ENCODE data around the gene ACTR3C. TPM values are rescaled to one million over a fixed set of nuclear protein-coding genes. Genes with fewer than 3 reads are reported as not detected.

Gene ACTR3C
- total RNA-seq, 1 experiment from 2014 or later: not detected

DNA sequence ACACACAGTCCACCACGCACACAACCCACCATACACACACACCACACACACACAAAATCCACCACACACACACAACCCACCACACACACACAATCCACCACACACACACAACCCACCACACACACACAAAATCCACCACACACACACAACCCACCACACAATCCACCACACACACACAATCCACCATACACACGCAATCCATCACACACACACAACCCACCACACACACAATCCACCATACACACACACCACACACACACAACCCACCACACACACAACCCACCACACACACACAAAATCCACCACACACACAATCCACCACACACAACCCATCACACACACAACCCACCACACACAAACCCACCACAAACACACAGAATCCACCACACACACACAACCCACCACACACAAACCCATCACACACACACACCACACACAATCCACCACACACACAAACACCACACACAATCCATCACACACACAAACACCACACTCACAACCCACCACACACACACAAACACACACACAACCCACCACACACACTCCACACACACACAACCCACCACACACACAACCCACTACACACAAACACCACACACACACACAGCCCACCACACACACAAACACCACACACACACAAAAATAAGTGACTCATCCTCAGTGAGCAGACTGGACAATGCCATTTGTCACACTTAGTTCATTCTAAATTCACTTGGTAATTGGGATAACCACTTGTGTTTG is 36.4 kb upstream of the ACTR3C start:
- DNase-seq (ENCODE audit: low read depth): no peak

DNA sequence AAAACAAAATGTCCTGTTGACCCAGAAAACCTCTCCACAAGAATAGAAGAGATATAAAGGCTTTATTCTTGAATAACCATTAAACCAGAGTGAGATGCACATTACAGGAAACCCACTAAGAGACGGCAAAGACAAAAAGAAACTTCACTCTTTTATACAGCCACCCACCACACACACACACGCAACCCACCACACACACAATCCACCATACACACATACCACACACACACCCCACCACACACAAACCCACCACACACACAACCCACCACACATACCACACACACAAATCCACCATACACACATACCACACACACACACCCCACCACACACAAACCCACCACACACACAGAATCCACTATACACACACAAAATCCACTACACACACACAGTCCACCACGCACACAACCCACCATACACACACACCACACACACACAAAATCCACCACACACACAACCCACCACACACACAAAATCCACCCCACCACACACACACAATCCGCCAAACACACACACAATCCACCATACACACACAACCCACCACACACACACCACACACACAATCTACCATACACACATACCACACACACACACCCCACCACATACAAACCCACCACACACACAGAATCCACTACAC is 35.8 kb upstream of the ACTR3C start:
- no peak for DNase-seq (ENCODE audit: low read depth)

DNA sequence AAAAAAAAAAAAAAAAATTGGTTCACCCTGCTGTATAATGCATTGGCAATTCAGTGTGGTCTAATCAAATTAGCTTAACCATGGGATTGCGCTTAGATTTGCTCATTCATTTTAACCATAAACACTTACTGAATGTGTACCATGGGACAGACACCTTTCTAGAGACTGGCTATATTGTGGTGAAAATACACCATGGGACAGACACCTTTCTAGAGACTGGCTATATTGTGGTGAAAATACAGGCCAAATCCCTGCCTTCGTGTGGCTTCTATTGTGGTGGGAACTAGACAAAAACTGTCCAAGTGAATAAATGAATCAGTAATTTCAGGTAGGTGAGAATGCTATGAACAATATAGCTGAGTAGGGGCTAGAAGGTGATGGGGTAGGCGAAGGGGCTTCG is 35.1 kb upstream of the ACTR3C start:
- no peak for DNase-seq (ENCODE audit: low read depth)

DNA sequence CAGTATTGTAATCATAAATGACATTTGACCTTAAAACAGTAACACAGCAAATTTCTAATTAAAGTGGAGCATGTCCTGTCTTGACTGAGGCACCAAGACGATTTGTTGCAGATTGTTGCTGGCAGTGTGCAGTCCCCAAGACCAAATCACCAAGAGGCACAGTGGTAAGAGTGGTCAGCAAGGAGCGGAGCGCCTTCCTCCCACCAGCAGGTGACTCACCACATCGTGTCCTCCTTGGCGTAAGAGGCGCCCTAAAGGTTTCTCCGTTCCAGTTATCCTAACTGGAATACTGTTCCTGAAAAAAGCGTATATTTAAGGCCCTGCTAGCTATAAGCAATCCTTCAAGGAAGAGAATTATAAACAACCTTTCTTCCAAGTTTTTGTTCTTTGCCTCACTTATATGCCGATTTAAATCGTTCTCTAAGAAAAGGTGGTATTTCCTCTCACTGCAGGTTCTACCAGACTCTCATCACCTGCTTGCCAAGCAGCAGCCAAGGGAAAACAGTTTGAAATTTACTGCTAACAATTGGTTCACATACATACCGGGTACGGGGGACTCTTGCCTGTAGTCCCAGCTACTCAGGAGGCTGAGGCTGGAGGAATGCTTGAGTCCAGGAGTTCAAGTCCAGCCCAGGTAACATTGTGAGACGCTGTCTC is 34.6 kb upstream of the ACTR3C start:
- DNase-seq (ENCODE audit: low read depth): peak; percentile 59

DNA sequence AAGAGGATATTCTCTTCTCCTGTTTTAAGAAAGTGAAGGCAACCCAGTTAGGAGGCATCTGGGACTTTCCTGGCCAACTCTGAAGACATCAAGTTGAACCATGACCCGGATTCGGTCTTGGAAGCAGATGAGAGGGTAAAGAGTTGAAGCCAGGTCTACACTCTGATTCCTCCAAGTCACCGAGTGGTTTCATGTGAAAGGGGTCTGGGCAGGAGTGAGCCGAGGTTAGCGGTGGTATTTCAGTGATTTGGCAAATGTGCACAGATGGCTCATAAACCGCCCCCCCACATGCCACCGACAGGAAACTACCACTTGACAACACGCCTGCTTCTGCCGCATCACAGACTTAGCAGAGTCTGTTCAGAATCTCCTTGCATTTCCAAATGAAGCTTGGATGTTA is 33.9 kb upstream of the ACTR3C start:
- DNase-seq (ENCODE audit: low read depth): no peak

DNA sequence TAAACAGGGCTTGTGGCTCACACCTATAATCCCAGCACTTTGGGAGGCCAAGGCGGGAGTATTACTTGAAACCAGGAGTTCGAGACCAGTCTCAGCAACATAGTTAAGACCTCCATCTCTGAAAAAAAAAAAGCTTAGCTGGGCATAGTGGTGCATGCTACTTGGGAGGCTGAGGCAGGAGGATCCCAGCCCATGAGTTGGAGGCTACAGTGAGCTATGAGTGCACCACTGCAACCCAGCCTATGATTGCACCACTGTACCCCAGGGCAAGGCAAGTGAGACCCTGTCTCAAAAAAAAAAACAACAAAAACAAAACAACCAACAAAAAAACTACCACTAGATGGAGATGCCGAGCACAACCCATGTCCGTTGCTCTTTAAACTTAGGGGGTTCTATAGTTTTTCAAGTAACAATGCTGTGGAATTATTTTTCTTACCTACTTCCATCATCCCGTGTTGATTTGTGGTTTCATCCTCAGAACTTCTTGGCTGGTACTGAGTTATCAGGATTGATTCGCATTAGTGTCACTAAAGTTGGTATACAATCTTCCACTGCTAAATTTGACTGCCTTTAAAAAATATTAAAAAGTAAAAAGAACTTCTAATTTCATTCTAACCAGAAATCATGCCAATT is 33.0 kb upstream of the ACTR3C start:
- no peak for DNase-seq (ENCODE audit: low read depth)

DNA sequence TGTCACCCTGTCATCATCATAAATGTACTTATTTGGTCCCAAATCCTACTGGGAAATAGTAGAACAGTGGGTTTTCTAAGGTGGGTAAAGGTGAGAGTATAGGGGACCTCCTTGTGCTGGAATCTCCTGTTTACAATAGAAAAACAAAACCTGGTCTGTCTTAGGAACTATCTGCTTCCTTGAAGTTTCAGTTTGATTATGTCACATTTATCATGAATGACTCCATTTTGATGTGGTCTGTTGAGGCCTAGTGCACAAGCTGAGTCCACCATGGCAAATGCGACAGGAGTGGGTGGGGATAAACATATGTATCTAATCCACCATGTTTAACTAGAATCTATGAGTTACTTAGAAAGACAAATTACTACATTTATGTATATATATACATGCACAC is 32.3 kb upstream of the ACTR3C start:
- no peak for DNase-seq (ENCODE audit: low read depth)

DNA sequence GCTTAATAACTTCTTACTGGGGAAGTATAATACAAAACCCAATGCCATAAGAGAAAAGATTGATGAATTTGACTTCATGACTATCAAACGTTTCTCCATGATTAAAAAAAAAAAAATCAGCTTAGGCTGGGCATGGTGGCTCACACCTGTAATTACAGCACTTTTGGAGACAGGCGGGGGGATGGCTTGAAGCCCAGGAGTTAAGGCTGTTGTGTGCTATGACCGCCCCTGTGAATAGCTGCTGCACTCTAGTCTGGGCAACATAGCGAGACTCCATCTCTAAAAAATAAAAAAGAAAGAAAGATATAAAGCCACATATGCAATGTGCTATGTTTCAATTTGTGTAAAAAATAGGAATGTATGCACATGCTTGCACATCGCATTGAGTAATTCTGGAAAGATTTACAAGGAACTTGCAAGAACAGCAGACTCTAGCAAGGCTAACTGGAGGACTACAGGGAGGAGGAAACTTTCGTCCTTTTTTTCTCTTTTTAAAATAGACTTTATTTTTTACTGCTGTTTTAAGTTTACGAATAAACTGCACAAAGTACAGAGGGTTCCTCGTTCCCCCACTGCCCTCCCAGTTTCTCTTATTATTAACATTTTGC is 28.3 kb upstream of the ACTR3C start:
- DNase-seq (ENCODE audit: low read depth): no peak

DNA sequence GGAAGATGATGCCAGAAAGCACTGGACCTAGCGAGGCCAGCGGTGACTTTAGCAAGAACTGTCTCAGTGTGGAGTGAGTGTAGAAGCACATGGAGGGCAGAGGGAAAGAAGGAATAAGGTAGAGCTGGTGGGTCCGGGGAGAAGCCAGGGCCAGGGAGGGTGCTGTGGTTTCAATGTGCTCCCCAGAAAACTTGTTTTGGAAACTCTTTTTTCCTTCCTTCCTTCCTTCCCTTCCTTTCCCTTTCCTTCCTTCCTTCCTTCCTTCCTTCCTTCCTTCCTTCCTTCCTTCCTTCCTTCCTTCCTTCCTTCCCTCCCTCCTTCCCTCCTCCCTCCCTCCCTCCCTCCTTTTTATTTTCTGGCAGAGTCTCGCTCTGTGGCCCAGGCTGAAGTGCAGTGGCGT is 23.6 kb upstream of the ACTR3C start:
- DNase-seq (ENCODE audit: low read depth): no peak

DNA sequence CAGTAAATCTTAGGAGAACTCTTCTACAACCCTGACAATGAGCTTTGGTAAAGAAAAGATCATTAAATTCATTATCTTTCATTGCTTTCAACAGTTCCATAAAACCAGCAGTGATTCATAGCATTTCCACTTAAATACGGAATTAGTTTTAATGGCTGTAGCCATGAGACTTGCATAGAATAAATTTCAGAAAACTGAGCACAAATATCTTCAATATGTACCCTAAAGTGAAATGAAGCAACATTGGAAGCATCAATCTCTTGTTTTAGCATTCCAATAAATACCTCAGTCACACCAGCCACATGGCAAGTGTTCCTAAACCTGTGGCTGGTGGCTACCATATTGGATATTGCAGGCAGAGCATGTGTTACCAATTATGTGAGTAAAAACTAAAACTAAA is 21.7 kb upstream of the ACTR3C start:
- no peak for DNase-seq (ENCODE audit: low read depth)

DNA sequence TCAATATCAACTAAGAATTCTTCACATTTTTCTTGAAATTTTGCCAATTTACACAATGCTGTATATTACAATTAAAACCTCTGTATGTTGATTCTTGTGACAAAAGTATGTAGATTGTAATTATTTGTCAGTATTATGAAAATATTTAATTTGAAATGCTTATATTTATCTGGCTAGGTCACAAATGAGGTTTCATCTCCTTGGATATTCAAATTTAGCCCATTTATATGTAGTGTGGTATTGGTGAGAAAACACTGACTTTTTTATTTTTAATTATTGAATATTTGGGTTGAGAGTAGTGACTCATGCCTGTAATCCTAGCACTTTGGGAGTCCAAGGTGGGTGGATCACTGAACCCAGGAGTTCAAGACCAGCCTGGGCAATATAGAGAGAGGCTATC is 21.0 kb upstream of the ACTR3C start:
- DNase-seq (ENCODE audit: low read depth): no peak

DNA sequence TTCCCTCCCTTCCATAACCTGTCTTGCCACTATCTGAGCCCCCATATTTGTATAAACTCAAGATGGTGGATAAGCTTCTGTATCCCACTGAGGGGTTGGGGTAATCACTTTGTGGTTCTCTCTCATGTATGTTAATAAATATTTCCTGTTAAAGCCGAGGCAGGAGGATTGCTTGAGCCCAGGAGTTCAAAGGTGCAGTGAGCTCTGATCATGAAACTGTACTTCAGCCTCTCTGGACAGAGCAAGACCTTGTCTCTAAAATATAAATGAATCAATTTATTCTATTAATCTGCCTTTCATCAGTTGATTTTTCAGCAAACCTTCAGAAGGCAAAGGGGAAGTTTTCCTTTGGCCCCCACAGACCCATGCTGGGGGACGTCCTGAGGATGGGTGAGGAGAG is 19.9 kb upstream of the ACTR3C start:
- DNase-seq (ENCODE audit: low read depth): no peak

DNA sequence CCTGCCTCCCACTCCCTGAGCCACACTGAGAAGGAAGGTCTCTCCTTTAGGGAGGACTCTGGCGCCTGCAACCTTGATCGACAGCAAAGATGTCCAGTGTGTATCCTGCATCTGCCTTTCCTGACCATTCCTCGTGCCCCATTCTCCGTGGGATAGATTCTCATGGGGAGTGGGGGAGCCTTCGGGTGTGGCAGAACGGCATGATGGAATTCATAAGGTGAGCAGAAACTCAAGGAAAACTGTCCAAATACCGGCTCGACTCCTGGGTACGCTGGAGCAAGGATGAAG is 18.7 kb upstream of the ACTR3C start:
- no peak for DNase-seq (ENCODE audit: low read depth)

DNA sequence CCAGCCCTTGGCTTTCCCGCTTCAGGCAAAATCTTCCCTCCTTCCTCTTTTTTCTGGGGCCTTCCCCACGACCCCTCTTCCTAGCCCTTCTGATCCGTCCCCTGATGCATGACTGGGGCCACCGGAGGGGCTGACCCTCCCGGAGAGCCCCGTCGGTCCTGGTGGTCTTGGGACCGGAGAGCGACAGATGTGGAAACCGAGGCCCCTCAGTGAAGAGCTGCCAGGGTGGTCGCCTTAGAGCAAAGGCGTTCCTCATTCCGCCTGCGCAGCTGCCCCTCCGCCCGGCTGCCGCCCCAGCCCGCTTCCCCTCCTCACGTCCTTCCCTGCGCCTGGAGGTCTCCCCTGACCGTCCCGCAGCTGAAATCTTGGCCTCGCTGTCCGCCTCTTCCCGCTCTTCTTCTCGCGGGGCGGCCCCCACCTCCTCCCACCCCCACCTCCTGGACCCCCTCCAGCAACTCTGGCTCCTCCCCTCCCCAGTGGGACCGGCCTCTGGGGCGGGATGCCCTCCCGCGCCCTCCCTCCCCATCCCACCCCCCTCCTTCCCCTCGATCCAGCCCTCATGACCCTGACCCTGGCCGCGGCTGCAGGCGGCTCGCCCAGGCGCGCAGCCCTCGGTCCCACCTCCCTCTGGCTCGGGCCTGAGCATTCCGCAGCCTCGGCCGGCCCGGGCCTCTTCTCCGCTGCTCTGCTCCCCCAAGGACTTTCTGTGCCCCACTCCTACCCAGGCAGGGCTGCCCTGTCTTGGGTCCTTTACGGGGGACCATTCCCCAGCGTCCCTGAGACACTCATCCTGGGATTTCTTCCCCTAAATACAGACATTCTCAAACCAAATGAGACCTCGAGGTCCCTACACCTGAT is 18.1 kb upstream of the ACTR3C start, which contains the start of gene RARRES2:
Gene RARRES2, minus strand, starts transcription at position 367 of the 858 bp plus-strand sequence. CDS start 1,020 bp downstream, outside the sequence.
- no peak for DNase-seq (ENCODE audit: low read depth)

DNA sequence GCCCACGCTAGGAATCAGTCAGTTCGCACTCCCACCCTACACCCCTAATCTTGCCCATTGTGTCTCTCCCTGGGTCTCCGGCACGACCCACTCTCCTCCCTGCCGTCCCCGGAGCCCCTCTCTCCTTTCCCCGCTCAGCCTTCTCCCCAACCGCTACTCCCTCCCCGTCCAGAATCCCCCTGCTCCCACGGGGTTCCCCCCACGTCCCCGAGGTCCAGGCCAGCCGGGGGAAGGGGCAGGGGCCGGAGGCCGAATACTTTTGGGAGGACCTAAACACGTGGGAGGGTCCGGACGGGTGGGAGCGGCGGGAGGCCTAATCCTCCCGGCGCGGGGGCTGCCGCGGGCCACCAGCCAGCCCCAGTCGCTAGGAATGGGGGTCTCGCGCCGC is 17.5 kb upstream of the ACTR3C start:
- no peak for DNase-seq (ENCODE audit: low read depth)

DNA sequence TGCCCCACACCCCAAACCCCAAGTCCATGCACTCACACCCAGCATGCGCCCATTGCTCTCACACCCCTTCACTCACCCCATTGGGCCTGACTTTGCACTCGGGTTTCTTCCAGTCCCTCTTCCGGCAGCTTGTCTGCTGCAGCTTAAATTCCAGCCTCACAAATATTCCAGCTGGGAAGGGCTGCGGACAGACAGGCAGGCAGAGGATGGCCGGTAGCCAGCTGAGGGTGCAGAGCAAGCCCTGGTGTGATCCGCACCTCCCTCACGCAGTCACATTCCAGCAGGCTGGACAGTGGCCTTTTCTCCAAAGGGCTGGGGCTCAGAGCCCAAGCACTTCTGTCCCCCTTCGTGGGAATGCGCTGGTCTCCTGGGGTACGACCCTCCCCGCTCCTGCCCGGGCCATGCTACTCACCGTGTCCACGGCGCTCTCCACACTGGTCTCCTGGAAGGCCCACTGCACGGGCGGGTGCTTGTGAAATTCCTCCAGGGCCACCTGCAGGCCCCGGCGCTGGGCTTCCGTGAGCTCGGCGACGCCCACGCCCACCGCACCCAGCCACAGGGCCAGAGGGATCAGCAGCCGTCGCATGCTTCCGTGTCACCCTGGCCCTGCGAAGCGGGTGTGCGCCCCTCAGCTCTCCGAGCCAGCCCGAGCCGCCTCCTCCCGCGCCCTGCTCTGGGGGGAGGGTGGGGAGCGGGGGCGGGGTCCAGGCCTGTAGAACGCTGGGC is 16.8 kb upstream of the ACTR3C start:
- no peak for DNase-seq (ENCODE audit: low read depth)

DNA sequence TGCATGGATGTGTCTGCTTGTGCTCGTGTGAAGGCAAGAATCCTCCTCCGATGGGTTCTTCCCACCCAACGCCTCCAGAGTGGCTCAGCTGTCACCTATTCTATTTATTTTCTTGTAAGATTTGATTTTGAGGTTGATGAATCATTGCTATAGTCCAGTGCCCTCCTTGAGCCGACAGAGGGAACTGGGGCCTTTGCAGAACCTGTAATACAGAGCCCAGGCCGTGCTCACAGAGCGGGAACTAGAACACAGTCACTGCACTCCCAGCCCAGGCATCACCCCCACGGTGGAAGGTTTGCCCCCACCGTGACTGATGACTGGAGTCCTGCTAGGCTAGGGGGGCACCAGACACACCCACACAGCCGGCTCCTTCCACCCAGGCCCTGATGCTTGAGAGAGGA is 16.1 kb upstream of the ACTR3C start:
- no peak for DNase-seq (ENCODE audit: low read depth)

DNA sequence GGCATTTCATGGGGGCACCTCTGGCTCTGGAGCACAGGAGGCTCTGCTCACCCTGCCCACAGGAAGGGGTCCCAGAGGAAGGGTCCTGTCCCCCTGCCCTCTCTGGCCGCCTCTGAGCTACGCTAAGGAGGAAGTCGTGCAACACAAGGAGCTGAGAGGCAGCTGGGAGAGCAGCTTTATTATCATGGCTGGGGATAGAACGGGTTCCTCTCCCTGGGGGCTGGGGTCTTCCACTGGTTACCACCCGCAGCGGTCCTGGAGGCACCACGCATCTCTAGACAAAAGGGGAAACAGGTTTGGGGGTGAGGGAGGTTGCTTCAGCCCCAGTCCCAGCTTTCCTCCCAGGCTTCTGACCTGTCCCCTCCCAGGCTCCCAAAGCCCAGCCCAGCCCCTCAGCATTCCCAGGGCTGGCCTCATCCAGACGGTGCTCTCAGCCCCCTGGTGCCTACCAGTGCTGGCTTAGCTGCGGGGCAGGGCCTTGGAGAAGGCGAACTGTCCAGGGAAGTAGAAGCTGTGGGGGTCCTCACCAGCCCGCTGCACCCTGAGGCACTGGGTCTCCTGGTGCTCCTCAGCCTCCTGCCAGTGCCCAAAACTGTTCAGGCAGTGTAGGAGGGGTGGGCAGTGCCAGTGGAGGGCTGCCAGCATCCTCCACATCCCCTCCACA is 15.0 kb upstream of the ACTR3C start:
- DNase-seq (ENCODE audit: low read depth): no peak

DNA sequence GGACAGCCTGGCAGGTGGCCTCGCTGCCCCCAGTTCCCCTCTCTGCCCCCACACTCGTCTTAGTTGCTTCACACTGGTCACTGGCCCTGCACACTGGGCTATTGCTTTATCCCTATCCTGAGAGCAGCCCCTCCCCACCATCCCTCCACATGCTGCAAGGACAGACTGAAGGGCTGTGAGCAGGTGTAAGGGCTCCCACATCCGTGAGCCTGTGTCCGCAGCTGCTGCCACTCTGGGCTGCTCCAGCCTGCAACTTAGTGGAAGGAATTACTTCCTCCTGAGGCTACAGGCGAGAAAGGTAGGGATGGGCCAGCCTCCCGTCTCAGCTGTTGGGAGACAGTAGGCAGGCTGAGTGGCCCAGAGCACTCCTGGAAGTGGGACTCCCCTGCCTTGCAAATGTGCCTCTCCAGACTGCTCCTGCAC is 14.3 kb upstream of the ACTR3C start:
- no peak for DNase-seq (ENCODE audit: low read depth)

DNA sequence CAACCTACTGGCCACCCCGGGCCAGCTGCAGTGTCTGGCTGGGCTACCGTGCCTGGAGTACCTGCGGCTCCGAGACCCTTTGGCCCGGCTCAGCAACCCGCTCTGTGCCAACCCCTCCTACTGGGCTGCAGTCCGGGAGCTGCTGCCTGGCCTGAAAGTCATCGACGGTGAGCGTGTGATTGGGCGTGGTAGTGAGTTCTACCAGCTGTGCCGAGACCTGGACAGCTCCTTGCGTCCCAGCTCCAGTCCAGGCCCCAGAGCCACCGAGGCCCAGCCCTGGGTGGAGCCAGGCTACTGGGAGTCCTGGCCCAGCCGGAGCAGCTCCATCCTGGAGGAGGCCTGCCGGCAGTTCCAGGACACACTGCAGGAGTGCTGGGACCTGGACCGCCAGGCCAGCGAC is 13.8 kb upstream of the ACTR3C start:
- no peak for DNase-seq (ENCODE audit: low read depth)
